ENCODE measurements around the gene ISG15. TPM values are rescaled to one million over a fixed set of nuclear protein-coding genes. Genes with fewer than 3 reads are reported as not detected.

Gene ISG15
- total and polyA plus RNA-seq, 9 of the 15 experiments (the other 6 are each of a cell fraction or from before 2014, with no cell fraction given), result 0.40 to 58.3 (median 12.2) TPM

- TF ChIP-seq ZFX (CRISPR knock-in tag; IDR thresholded peaks at IDR 0.05) (no peak; the same call in 1 of the 2 replicates), SMAD2 (IDR thresholded peaks at IDR 0.05; ENCODE audit: low read depth, low read length) (no peak), MXI1 (IDR thresholded peaks at IDR 0.05; ENCODE audit: low read depth, low read length) (no peak), HNRNPL (IDR thresholded peaks at IDR 0.05; ENCODE audit: low read depth, low read length) (no peak), CUX1 (CRISPR knock-in tag; IDR thresholded peaks at IDR 0.05) (no peak), SAP30 (IDR thresholded peaks at IDR 0.05; ENCODE audit: borderline replicate concordance, insufficient read depth, low read depth, low read length, poor library complexity, severe bottlenecking) (peak; percentile 77), BHLHE40 (IDR thresholded peaks at IDR 0.05; ENCODE audit: low read length) (no peak), KAT2B (IDR thresholded peaks at IDR 0.05; ENCODE audit: low read depth, low read length) (no peak), PHTF2 (CRISPR knock-in tag; IDR thresholded peaks at IDR 0.05) (no peak), SIN3A (IDR thresholded peaks at IDR 0.05; ENCODE audit: borderline replicate concordance in 2 of 2, control insufficient read depth in 1 of 2, low read depth in 2 of 2, low read length in 2 of 2) (peak in 1 of 2 experiments; percentile 53; a peak in 2 of 4 replicates), SREBF2 (CRISPR knock-in tag; IDR thresholded peaks at IDR 0.05) (no peak), ZNF561 (CRISPR knock-in tag; conservative IDR thresholded peaks at IDR 0.05) (no peak), NCOR1 (IDR thresholded peaks at IDR 0.05) (no peak), CBX3 (IDR thresholded peaks at IDR 0.05; ENCODE audit: borderline replicate concordance in 1 of 2, low read length in 2 of 2) (no peak), NFIC (IDR thresholded peaks at IDR 0.05) (no peak), ETS2 (tag; IDR thresholded peaks at IDR 0.05; ENCODE audit: borderline replicate concordance, poor library complexity, severe bottlenecking) (no peak)
- TF ChIP-seq, protein P1, sequence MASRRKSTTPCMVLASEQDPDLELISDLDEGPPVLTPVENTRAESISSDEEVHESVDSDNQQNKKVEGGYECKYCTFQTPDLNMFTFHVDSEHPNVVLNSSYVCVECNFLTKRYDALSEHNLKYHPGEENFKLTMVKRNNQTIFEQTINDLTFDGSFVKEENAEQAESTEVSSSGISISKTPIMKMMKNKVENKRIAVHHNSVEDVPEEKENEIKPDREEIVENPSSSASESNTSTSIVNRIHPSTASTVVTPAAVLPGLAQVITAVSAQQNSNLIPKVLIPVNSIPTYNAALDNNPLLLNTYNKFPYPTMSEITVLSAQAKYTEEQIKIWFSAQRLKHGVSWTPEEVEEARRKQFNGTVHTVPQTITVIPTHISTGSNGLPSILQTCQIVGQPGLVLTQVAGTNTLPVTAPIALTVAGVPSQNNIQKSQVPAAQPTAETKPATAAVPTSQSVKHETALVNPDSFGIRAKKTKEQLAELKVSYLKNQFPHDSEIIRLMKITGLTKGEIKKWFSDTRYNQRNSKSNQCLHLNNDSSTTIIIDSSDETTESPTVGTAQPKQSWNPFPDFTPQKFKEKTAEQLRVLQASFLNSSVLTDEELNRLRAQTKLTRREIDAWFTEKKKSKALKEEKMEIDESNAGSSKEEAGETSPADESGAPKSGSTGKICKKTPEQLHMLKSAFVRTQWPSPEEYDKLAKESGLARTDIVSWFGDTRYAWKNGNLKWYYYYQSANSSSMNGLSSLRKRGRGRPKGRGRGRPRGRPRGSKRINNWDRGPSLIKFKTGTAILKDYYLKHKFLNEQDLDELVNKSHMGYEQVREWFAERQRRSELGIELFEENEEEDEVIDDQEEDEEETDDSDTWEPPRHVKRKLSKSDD (conservative IDR thresholded peaks at IDR 0.05; ENCODE audit: low read length), result no peak
These were observed 6.7 kb downstream of the ISG15 start, which contains the start of gene AGRN (continued) for GRCh38 chr1:1020000-1020404.
